ENCODE data around the gene ALKBH2.

The ALKBH2 gene

GRCh38 chr12:109093022-109093918 lies at the start of gene ALKBH2:
Gene ALKBH2, minus strand, starts transcription at chr12:109093472. Its CDS starts 686 bp downstream, at chr12:109092786.
- peak; percentile 90 for DNase-seq (ENCODE audit: low spot score)

GRCh38 chr12:109140560-109140959 lies 47.3 kb upstream of the ALKBH2 start:
- DNase-seq (ENCODE audit: low spot score) = no peak

DNA sequence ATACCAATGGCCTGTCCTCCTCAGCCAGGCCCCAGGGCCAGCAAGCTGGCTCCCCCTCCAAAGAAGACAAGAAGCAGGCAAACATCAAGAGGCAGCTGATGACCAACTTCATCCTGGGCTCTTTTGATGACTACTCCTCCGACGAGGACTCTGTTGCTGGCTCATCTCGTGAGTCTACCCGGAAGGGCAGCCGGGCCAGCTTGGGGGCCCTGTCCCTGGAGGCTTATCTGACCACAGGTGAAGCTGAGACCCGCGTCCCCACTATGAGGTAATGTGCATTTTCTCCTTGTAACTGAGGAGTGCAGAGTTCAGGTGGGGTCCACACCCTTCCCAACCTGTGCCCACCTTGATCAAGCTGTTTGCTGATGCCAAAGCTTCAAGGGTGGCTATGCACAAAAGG lies 46.5 kb upstream of the ALKBH2 start:
- no peak for DNase-seq (ENCODE audit: low spot score)

GRCh38 chr12:109139360-109139759 lies 46.1 kb upstream of the ALKBH2 start:
- no peak for DNase-seq (ENCODE audit: low spot score)

DNA sequence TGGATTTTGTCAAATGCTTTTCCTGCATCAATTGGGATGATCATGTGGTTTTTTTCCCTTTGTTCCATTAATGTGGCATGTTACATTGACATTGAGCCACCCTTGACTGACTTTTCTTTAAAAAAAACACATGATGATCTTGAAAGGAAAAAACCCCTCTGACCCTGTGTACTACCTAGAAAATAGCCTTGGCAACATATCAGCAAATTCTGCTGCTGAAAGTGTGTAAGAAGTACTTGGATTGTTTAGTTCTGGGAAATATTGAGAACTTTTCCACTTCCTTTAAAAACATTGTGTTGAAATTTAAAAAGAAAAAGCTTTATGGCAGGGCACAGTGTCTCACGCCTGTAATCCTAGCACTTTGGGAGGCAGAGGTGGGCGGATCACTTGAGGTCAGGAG lies 43.8 kb upstream of the ALKBH2 start:
- no peak for DNase-seq (ENCODE audit: low spot score)

GRCh38 chr12:109134186-109134917 lies 41.1 kb upstream of the ALKBH2 start:
- no peak for DNase-seq (ENCODE audit: low spot score)

DNA sequence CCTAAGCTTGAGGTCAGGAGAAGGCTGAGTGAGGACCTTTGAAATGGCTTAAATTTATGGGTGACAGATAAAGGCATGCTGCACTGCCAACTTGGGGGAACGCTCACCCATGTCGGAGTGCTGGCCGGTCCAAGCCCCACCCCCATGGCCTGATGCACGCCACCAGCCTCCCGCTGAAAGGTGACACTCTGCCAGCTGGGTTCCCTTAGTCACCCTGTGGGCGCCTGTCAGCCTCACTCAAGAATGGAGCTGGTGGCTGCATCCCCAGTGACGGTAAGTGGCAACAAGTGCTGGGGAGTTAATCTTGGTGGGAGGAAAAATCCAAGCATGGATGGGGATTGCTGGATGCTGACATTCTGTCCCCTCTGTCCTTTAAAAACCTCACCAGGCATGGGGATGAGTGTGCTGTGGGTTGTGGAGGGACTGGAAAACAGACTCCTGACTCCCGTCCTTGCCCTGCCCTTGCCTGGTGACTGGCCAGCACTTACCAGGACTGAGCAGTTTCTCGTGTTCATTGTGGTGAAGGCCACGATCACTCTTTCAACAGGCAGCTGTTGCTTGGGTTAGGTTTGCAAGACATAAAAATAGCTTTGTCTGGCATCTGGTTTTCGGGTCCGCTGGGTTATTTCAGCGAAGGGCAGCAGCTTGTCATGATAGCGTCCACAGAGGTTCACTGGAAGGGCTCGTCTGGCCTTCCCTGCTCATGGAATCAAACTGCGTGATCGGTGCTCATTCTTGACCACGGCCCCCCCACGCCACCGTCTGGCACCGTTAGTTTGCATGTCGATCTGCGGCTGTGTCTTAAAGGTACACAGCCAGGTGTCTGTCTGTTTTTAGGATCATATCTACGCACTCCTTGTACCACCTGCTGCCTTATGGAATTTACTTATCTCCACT lies 38.1 kb upstream of the ALKBH2 start:
- no peak for DNase-seq (ENCODE audit: low spot score)

DNA sequence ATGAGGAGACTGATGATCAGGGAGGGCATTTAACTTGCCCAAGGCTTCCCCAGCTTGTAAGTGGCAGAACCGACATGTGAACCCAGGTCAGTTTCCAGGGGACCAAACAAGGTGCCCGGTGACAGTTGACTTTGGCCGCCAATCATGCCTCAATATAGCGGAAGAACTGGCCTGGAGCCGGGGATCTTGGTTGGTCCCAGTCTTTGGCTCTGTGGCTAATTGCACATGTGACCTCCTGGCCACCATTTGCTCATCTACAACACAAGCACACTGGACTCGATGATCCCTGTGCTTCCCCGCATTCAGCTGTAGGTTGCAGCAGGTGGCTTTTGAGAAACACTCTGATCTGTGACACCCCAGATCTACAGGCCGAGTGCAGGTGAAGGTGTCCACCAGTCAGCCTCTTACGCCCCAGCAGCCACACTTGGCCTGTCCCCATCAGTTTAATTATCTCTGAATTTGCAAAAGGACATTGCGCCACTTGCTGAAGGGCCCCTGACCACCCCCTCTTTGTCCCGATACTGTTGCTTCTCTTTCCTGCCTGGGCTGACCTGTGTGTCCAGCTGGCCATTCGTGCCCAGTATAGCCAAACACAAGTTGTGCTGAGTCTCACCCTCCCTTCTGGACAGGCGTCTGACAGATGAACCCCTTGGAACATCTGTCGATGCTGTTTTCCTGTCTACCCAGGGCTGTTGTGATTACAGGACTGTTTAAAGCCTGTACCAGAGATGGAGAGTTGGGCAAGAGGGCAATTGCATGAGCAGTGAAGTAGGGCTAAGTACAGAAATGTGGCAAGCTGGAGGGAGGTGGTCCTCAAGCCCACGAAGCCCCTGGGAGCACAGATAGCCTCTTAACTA lies 37.3 kb upstream of the ALKBH2 start:
- no peak for DNase-seq (ENCODE audit: low spot score)

GRCh38 chr12:109127533-109128242 lies 34.4 kb upstream of the ALKBH2 start:
- DNase-seq (ENCODE audit: low spot score) = no peak

GRCh38 chr12:109126784-109127183 lies 33.5 kb upstream of the ALKBH2 start:
- DNase-seq (ENCODE audit: low spot score) = no peak

- no peak for DNase-seq (ENCODE audit: low spot score)
These were observed 32.5 kb upstream of the ALKBH2 start for GRCh38 chr12:109125791-109126190.

DNA sequence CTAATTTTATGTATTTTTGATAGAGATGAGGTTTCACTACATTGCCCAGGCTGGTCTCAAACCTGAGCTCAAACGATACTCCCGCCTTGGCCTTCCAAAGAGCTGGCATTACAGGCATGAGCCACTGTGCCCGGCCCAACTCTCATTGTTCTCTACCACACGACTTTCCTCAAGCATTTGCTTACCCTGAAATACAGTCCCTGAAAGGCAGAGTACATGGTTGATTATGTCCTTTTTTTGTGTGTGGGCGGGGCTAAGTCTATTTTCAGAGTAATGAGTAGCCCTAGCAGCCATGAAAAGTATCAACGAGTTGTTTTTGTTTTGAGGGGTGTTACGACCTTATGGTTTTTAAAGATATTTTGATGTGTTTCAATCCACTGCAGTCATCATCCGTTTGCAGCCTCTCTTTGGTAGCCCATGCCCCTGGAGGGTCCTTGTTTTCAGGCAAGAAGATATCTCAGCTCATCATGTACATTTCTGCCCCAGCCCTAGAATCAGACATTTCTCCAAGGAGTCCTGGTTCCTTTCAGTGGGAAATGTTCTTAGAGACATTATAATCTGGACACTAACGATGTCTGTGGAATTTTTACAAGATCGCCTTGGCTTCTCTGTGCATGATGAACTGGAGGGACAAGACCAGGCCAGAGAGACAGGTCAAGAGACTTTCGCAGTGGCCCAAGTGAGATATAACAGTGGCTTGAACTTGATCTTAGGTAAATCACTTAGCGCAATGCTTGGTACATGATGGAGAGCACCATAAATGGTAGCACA lies 31.8 kb upstream of the ALKBH2 start:
- DNase-seq (ENCODE audit: low spot score) = no peak

DNA sequence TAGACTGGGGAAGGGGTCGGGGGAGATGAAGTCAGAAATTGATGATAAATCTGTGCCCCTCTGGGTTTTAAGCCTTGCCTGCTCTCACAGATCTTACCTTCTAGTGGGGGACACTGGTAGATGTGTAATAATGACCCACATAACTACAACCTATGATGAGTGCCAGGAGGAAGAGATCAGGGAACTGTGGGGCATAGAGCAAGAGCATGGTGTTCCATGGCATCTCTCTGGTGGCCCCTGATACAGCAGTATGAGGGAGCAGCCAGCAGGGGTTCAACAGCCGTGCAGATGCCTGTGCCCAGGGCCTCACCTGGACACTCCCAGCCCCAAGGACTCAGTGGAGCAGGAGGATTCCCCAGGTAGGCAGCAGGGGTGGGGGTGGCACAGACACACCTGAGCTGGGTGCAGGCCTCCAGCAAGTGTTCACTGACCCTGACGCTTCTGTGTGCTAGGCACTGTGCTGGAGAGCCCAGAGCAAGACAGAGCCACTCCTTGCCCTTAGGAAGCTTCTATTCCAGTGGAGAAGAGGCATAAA lies 28.1 kb upstream of the ALKBH2 start:
- DNase-seq (ENCODE audit: low spot score) = no peak

GRCh38 chr12:109120557-109120956 lies 27.3 kb upstream of the ALKBH2 start:
- DNase-seq (ENCODE audit: low spot score) = no peak

GRCh38 chr12:109120095-109120494 lies 26.8 kb upstream of the ALKBH2 start:
- no peak for DNase-seq (ENCODE audit: low spot score)

DNA sequence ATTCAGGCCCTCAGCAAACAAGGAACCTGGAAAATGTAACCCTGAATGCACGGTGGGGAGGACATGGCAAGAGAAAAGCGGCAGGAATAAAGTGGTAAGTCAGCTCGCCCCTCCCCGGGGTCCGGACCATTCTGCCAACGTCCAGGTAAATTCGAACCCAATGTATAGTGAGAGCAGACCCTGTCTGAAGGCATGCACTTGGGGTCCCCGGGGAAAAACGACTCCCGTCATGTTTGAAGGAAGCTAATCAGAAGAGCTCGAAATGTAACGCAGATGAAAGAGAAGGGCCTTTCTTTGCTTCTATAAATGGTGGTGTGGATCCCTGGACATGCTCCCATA lies 23.3 kb upstream of the ALKBH2 start:
- DNase-seq (ENCODE audit: low spot score) = no peak

GRCh38 chr12:109115758-109116610 lies 22.7 kb upstream of the ALKBH2 start, which contains the start of gene ACACB:
Gene ACACB, plus strand, starts transcription at chr12:109116587. Its CDS starts 22,819 bp downstream, at chr12:109139406.
- DNase-seq (ENCODE audit: low spot score) = no peak

- DNase-seq (ENCODE audit: low spot score) = no peak
These were observed 22.1 kb upstream of the ALKBH2 start for GRCh38 chr12:109115404-109115757.

- DNase-seq (ENCODE audit: low spot score) = no peak
These were observed 21.4 kb upstream of the ALKBH2 start for GRCh38 chr12:109114644-109115043.
